ACC112 (cell line): ENCODE data around the gene UGT2B7.

Experiments
- H2AFZ ChIP-seq: fragments of 200-600 bp; sonication (generic); one replicate; pipeline ENCODE4 v1.6.0; 2017; ENCODE audit warnings: antibody characterized with exemption, low read length; ENCODE audit not compliant: unreplicated experiment
- H3K27ac ChIP-seq: fragments of 200-600 bp; sonication (generic); 2 replicates; pipeline ENCODE4 v1.5.1; 2014; ENCODE audit warnings: low read depth, mild to moderate bottlenecking, antibody characterized with exemption, low read length, moderate library complexity
- H3K27me3 ChIP-seq: fragments of 200-600 bp; sonication (generic); 2 replicates; pipeline ENCODE4 v1.6.1; 2014; ENCODE audit warnings: mild to moderate bottlenecking, antibody characterized with exemption, low read length, moderate library complexity, mixed read lengths; ENCODE audit not compliant: insufficient read depth
- H3K36me3 ChIP-seq: fragments of 200-600 bp; sonication (generic); 2 replicates; pipeline ENCODE4 v1.6.1; 2016; ENCODE audit warnings: mild to moderate bottlenecking, antibody characterized with exemption, low read length, moderate library complexity, mixed read lengths; ENCODE audit not compliant: insufficient read depth
- H3K4me1 ChIP-seq: fragments of 200-600 bp; sonication (generic); one replicate; pipeline ENCODE4 v1.6.1; 2016; ENCODE audit warnings: low read length, mixed read lengths; ENCODE audit not compliant: insufficient read depth, unreplicated experiment, control insufficient read depth
- H3K4me3 ChIP-seq: fragments of 200-600 bp; sonication (generic); 2 replicates; pipeline ENCODE4 v1.5.1; 2014; ENCODE audit warnings: mild to moderate bottlenecking, low read depth, low read length
- H3K79me2 ChIP-seq: fragments of 200-600 bp; sonication (generic); one replicate; pipeline ENCODE4 v1.6.0; 2016; ENCODE audit warnings: low read length; ENCODE audit not compliant: control insufficient read depth, unreplicated experiment, insufficient read depth

Gene UGT2B7

GRCh38 chr4:69058410-69059059 lies 37.7 kb upstream of the UGT2B7 start:
- no peaks in the 10 kb centered on the region for H3K27me3 ChIP-seq
- no peak overlapping the region for H3K27ac ChIP-seq
- H3K4me3 ChIP-seq: no peak overlapping the region
- H3K4me1 ChIP-seq: peaks cover 25% of the 10 kb centered on the region
- no peaks in the 10 kb centered on the region for H3K36me3 ChIP-seq
- no peak overlapping the region for H2AFZ ChIP-seq
- no peaks in the 10 kb centered on the region for H3K79me2 ChIP-seq

- Histone ChIP-seq H3K4me1 (peaks cover 12% of the 10 kb centered on the region), H3K36me3 (no peaks in the 10 kb centered on the region), H3K4me3 (no peak overlapping the region), H3K27ac (no peak overlapping the region), H3K79me2 (no peaks in the 10 kb centered on the region), H3K27me3 (no peaks in the 10 kb centered on the region), H2AFZ (no peak overlapping the region)
Measured at GRCh38 chr4:69060651-69061308, 35.5 kb upstream of the UGT2B7 start.

GRCh38 chr4:69064391-69064790 lies 31.9 kb upstream of the UGT2B7 start:
- no peak overlapping the region for H2AFZ ChIP-seq
- H3K79me2 ChIP-seq: no peaks in the 10 kb centered on the region
- peaks cover 11% of the 10 kb centered on the region for H3K4me1 ChIP-seq
- H3K4me3 ChIP-seq: no peak overlapping the region
- no peak overlapping the region for H3K27ac ChIP-seq
- no peaks in the 10 kb centered on the region for H3K27me3 ChIP-seq
- H3K36me3 ChIP-seq: no peaks in the 10 kb centered on the region

GRCh38 chr4:69066945-69067344 lies 29.3 kb upstream of the UGT2B7 start:
- no peaks in the 10 kb centered on the region for H3K27me3 ChIP-seq
- H2AFZ ChIP-seq: no peak overlapping the region
- peaks cover 11% of the 10 kb centered on the region for H3K4me1 ChIP-seq
- H3K4me3 ChIP-seq: no peak overlapping the region
- H3K27ac ChIP-seq: no peak overlapping the region
- no peaks in the 10 kb centered on the region for H3K36me3 ChIP-seq
- no peaks in the 10 kb centered on the region for H3K79me2 ChIP-seq

GRCh38 chr4:69069085-69069484 lies 27.2 kb upstream of the UGT2B7 start:
- H3K4me3 ChIP-seq: no peak overlapping the region
- no peaks in the 10 kb centered on the region for H3K79me2 ChIP-seq
- no peaks in the 10 kb centered on the region for H3K36me3 ChIP-seq
- no peak overlapping the region for H3K27ac ChIP-seq
- no peaks in the 10 kb centered on the region for H3K27me3 ChIP-seq
- peaks cover 11% of the 10 kb centered on the region for H3K4me1 ChIP-seq
- no peak overlapping the region for H2AFZ ChIP-seq

GRCh38 chr4:69070590-69070989 lies 25.7 kb upstream of the UGT2B7 start:
- H3K79me2 ChIP-seq: no peaks in the 10 kb centered on the region
- H3K27ac ChIP-seq: no peak overlapping the region
- H3K4me1 ChIP-seq: peaks cover 11% of the 10 kb centered on the region
- H3K36me3 ChIP-seq: no peaks in the 10 kb centered on the region
- no peak overlapping the region for H3K4me3 ChIP-seq
- H3K27me3 ChIP-seq: no peaks in the 10 kb centered on the region
- H2AFZ ChIP-seq: no peak overlapping the region

- Histone ChIP-seq H3K4me1 (peaks cover 11% of the 10 kb centered on the region), H3K79me2 (no peaks in the 10 kb centered on the region), H3K27ac (no peak overlapping the region), H2AFZ (no peak overlapping the region), H3K36me3 (no peaks in the 10 kb centered on the region), H3K27me3 (no peaks in the 10 kb centered on the region), H3K4me3 (no peak overlapping the region)
Measured at GRCh38 chr4:69071286-69071685, 25.0 kb upstream of the UGT2B7 start.

GRCh38 chr4:69073375-69073774 lies 22.9 kb upstream of the UGT2B7 start:
- no peak overlapping the region for H3K4me3 ChIP-seq
- no peak overlapping the region for H2AFZ ChIP-seq
- H3K27ac ChIP-seq: no peak overlapping the region
- no peaks in the 10 kb centered on the region for H3K79me2 ChIP-seq
- H3K27me3 ChIP-seq: no peaks in the 10 kb centered on the region
- H3K36me3 ChIP-seq: no peaks in the 10 kb centered on the region
- no peaks in the 10 kb centered on the region for H3K4me1 ChIP-seq

- Histone ChIP-seq H3K27ac (no peak overlapping the region), H3K4me1 (no peaks in the 10 kb centered on the region), H3K36me3 (no peaks in the 10 kb centered on the region), H2AFZ (no peak overlapping the region), H3K27me3 (no peaks in the 10 kb centered on the region), H3K79me2 (no peaks in the 10 kb centered on the region), H3K4me3 (no peak overlapping the region)
Measured at GRCh38 chr4:69075061-69075792, 21.0 kb upstream of the UGT2B7 start.

GRCh38 chr4:69078852-69079251 lies 17.4 kb upstream of the UGT2B7 start:
- H3K27me3 ChIP-seq: no peaks in the 10 kb centered on the region
- H3K4me1 ChIP-seq: no peaks in the 10 kb centered on the region
- H3K4me3 ChIP-seq: no peak overlapping the region
- H3K36me3 ChIP-seq: peaks cover 4% of the 10 kb centered on the region; the same call in 1 of the 2 replicates
- no peak overlapping the region for H2AFZ ChIP-seq
- no peak overlapping the region for H3K27ac ChIP-seq
- H3K79me2 ChIP-seq: no peaks in the 10 kb centered on the region

- Histone ChIP-seq H3K4me1 (peaks cover 16% of the 10 kb centered on the region), H2AFZ (no peak overlapping the region), H3K27me3 (no peaks in the 10 kb centered on the region), H3K4me3 (no peak overlapping the region), H3K27ac (no peak overlapping the region), H3K79me2 (no peaks in the 10 kb centered on the region), H3K36me3 (no peaks in the 10 kb centered on the region)
Measured at GRCh38 chr4:69088473-69088872, 7.8 kb upstream of the UGT2B7 start.
